Measurements from ENCODE around the gene SLC7A6. TPM values are rescaled to one million over a fixed set of nuclear protein-coding genes. Genes with fewer than 3 reads are reported as not detected.

Gene SLC7A6
- total RNA-seq, 1 donor from 2014 or later, result 50.7 TPM

GRCh38 chr16:68228652-68229051, 35.7 kb upstream of the SLC7A6 start:
- no peak overlapping the region for H3K27ac Mint-ChIP-seq (ENCODE audit: unreplicated experiment)

GRCh38 chr16:68229431-68230175, 34.7 kb upstream of the SLC7A6 start:
- Mint-ChIP-seq H3K27ac (ENCODE audit: unreplicated experiment) (peak overlapping the region; percentile 42), H3K4me3 (ENCODE audit: unreplicated experiment) (no peak overlapping the region), H3K27me3 (ENCODE audit: unreplicated experiment) (no peaks in the 10 kb centered on the region), H3K4me1 (ENCODE audit: unreplicated experiment) (peaks cover 11% of the 10 kb centered on the region), H3K36me3 (ENCODE audit: unreplicated experiment) (peaks cover 6% of the 10 kb centered on the region), H3K9me3 (ENCODE audit: unreplicated experiment) (no peaks in the 10 kb centered on the region)
- no peak for DNase-seq (ENCODE audit: extremely low spot score, unreplicated experiment)
- TF ChIP-seq, protein P1, sequence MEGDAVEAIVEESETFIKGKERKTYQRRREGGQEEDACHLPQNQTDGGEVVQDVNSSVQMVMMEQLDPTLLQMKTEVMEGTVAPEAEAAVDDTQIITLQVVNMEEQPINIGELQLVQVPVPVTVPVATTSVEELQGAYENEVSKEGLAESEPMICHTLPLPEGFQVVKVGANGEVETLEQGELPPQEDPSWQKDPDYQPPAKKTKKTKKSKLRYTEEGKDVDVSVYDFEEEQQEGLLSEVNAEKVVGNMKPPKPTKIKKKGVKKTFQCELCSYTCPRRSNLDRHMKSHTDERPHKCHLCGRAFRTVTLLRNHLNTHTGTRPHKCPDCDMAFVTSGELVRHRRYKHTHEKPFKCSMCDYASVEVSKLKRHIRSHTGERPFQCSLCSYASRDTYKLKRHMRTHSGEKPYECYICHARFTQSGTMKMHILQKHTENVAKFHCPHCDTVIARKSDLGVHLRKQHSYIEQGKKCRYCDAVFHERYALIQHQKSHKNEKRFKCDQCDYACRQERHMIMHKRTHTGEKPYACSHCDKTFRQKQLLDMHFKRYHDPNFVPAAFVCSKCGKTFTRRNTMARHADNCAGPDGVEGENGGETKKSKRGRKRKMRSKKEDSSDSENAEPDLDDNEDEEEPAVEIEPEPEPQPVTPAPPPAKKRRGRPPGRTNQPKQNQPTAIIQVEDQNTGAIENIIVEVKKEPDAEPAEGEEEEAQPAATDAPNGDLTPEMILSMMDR (IDR thresholded peaks at IDR 0.05), result peak; percentile 87

More at GRCh38 chr16:68228652-68229051, 35.7 kb upstream of the SLC7A6 start:
- Mint-ChIP-seq H3K4me3 (ENCODE audit: unreplicated experiment) (no peak overlapping the region), H3K4me1 (ENCODE audit: unreplicated experiment) (peaks cover 10% of the 10 kb centered on the region), H3K27me3 (ENCODE audit: unreplicated experiment) (no peaks in the 10 kb centered on the region), H3K9me3 (ENCODE audit: unreplicated experiment) (no peaks in the 10 kb centered on the region), H3K36me3 (ENCODE audit: unreplicated experiment) (peaks cover 6% of the 10 kb centered on the region)
- TF ChIP-seq, protein P1 (IDR thresholded peaks at IDR 0.05), result no peak
- DNase-seq (ENCODE audit: extremely low spot score, unreplicated experiment), result no peak

GRCh38 chr16:68230176-68230571, 34.2 kb upstream of the SLC7A6 start:
- TF ChIP-seq, protein P1 (IDR thresholded peaks at IDR 0.05), result no peak
- H3K27ac Mint-ChIP-seq (ENCODE audit: unreplicated experiment), result no peak overlapping the region
- no peaks in the 10 kb centered on the region for H3K9me3 Mint-ChIP-seq (ENCODE audit: unreplicated experiment)
- no peak overlapping the region for H3K4me3 Mint-ChIP-seq (ENCODE audit: unreplicated experiment)
- H3K27me3 Mint-ChIP-seq (ENCODE audit: unreplicated experiment), result no peaks in the 10 kb centered on the region
- peaks cover 5% of the 10 kb centered on the region for H3K36me3 Mint-ChIP-seq (ENCODE audit: unreplicated experiment)
- DNase-seq (ENCODE audit: extremely low spot score, unreplicated experiment), result no peak
- peaks cover 13% of the 10 kb centered on the region for H3K4me1 Mint-ChIP-seq (ENCODE audit: unreplicated experiment)

DNA sequence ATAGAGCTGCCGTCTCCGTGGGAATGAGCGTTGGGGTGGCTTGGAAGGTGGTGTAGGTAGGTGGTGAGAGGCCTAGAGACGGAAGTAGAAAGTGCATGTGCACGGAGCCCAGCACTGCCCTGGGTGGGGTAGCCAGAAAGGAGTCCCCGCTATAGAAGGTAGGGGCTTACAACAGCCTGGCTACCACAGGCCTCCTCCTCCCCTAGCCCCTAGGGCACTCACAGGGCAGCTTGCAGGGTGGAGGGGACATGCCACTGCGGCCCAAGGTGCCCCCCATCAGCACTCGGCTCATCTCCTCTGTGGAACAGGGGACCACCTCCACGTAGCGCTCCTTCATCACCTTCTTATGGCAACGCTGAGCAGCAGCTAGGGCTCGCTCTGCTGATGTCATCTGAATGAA, 33.4 kb upstream of the SLC7A6 start:
- H3K27me3 Mint-ChIP-seq (ENCODE audit: unreplicated experiment), result no peaks in the 10 kb centered on the region
- peaks cover 13% of the 10 kb centered on the region for H3K4me1 Mint-ChIP-seq (ENCODE audit: unreplicated experiment)
- peaks cover 2% of the 10 kb centered on the region for H3K36me3 Mint-ChIP-seq (ENCODE audit: unreplicated experiment)
- no peaks in the 10 kb centered on the region for H3K9me3 Mint-ChIP-seq (ENCODE audit: unreplicated experiment)
- H3K4me3 Mint-ChIP-seq (ENCODE audit: unreplicated experiment), result no peak overlapping the region
- TF ChIP-seq, protein P1 (IDR thresholded peaks at IDR 0.05), result no peak
- no peak for DNase-seq (ENCODE audit: extremely low spot score, unreplicated experiment)
- H3K27ac Mint-ChIP-seq (ENCODE audit: unreplicated experiment), result no peak overlapping the region

DNA sequence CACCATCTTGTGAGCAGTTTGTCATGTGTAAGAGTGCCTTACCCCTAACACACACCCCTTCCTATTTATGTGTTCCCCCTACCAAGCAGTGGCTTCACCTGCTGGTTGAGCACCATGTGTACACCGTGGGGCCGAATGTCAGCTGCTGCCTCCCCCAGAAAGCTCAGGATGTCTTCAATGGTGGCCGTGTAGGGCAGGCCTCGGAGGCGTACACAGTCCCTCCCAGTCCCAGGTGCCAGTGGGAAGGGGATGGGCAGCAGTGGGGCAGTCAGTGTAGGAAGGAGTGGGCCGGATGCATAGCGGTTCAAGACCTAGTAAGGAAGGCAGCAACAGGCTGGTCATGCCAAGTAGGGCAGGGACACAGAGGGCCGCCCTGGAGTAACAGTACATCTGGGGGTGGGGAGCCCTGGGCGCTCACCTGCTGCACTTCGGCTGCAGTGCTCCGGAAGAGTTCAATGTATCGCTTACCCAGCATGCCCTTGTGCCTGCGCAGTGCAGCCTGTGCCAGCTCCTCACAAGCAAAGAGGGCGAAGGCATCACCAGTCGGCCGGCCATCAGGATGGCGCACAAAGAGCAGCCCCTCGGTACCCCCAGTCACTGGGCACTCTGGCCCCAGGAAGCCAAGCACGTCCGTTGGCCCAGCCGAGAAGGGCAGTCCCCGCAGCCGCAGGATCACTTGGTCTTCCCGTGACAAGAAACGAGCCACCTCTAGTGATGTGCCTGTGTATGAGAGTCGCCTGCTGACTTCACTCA, 32.8 kb upstream of the SLC7A6 start:
- no peak for DNase-seq (ENCODE audit: extremely low spot score, unreplicated experiment)
- no peak overlapping the region for H3K4me3 Mint-ChIP-seq (ENCODE audit: unreplicated experiment)
- H3K4me1 Mint-ChIP-seq (ENCODE audit: unreplicated experiment), result peaks cover 17% of the 10 kb centered on the region
- H3K27ac Mint-ChIP-seq (ENCODE audit: unreplicated experiment), result no peak overlapping the region
- TF ChIP-seq, protein P1 (IDR thresholded peaks at IDR 0.05), result no peak
- H3K36me3 Mint-ChIP-seq (ENCODE audit: unreplicated experiment), result peaks cover 2% of the 10 kb centered on the region
- H3K27me3 Mint-ChIP-seq (ENCODE audit: unreplicated experiment), result no peaks in the 10 kb centered on the region
- no peaks in the 10 kb centered on the region for H3K9me3 Mint-ChIP-seq (ENCODE audit: unreplicated experiment)
